K562 (cell line): ENCODE data around the gene CHRNA9. TPM values are rescaled to one million over a fixed set of nuclear protein-coding genes. Genes with fewer than 3 reads are reported as not detected.

Experiments
- ATAC-seq: fragments of 200-7000 bp; cut with Tn5 transposase; 3 replicates; pipeline ENCODE4 v1.9.1; 2020; ENCODE audit warnings: moderate library complexity
- BruUV-seq: library from RNA; stranded (reverse); fragments of 400-500 nt; replicated peaks from 2 replicates; lab custom pipeline; 2021; lab: Mats Ljungman, UMichigan
- CTCF ChIA-PET: fragments of 300-600 bp; formaldehyde crosslinking; extraction: SDS; loops from one replicate; lab custom pipeline; 2021; ENCODE audit warnings: low intra/inter-chr PET ratio; lab: Yijun Ruan, JAX
- POLR2A ChIA-PET: fragments of 300-600, 350-650 bp; sonication (Branson Sonifier 250); formaldehyde crosslinking; extraction: SDS; loops from one replicate; lab custom pipeline; 2021; ENCODE audit warnings: antibody characterized with exemption, inconsistent platforms; lab: Yijun Ruan, JAX
- DNase-seq, 4 experiments: peaks; one replicate each; pipeline versions ENCODE4 v3.0.0 to v3.0.0-alpha.2; 2011 to 2018; ENCODE audit warnings: low spot score in 3 of 4, mixed read lengths in 3 of 4; ENCODE audit errors: extremely low read depth in 1 of 4
- FAIRE-seq: peaks from 2 replicates; lab custom pipeline; 2011; peaks lifted over from hg19 to GRCh38; lab: Jason Lieb, UNC
- H2AFZ ChIP-seq: 2 replicates; pipeline ENCODE4 v1.6.0; 2011; ENCODE audit warnings: low read depth, low read length, control low read depth, inconsistent platforms
- H3K27ac ChIP-seq: fragments of 200-600 bp; 3 replicates; pipeline ENCODE4 v1.8.0; 2011; ENCODE audit warnings: low read depth, mild to moderate bottlenecking, control low read depth, inconsistent platforms, low read length, moderate library complexity, mixed read lengths; ENCODE audit errors: extremely low read depth
- H3K27me3 ChIP-seq, 2 experiments: fragments of 300-600 bp in 1 of 2; 2 replicates in 1 of 2; 3 replicates in 1 of 2; pipeline versions ENCODE4 v1.6.0 to v1.8.0; 2011; ENCODE audit warnings: inconsistent platforms in 2 of 2, low read length in 2 of 2, mild to moderate bottlenecking in 1 of 2, mixed read lengths in 1 of 2, moderate library complexity in 1 of 2; ENCODE audit not compliant: control insufficient read depth in 2 of 2, insufficient read depth in 2 of 2
- H3K36me3 ChIP-seq: fragments of 300-600 bp; 3 replicates; pipeline ENCODE4 v1.8.0; 2011; ENCODE audit warnings: mild to moderate bottlenecking, low read length, inconsistent platforms; ENCODE audit not compliant: control insufficient read depth, insufficient read depth
- H3K4me1 ChIP-seq, 2 experiments: fragments of 200-600 bp in 1 of 2; replicated peaks in 1 of 2; 2 replicates in 1 of 2; 3 replicates in 1 of 2; pipeline versions ENCODE4 v1.5.1 to v1.8.0; 2011; ENCODE audit warnings: inconsistent platforms in 2 of 2, low read length in 2 of 2, mild to moderate bottlenecking in 1 of 2, mixed read lengths in 1 of 2, moderate library complexity in 1 of 2; ENCODE audit not compliant: control insufficient read depth in 2 of 2, insufficient read depth in 2 of 2
- H3K4me2 ChIP-seq: 2 replicates; pipeline ENCODE4 v1.6.1; 2011; ENCODE audit warnings: low read length, control low read depth, inconsistent platforms, mixed read lengths; ENCODE audit not compliant: insufficient read depth
- H3K4me3 ChIP-seq: fragments of 200-600 bp; sonication (generic), shearing (Covaris generic); 2 replicates; pipeline ENCODE4 v1.5.1; 2016; ENCODE audit warnings: control low read depth, inconsistent platforms
- H3K79me2 ChIP-seq: fragments of 200-600 bp; 3 replicates; pipeline ENCODE4 v1.8.0; 2011; ENCODE audit warnings: low read length, inconsistent platforms; ENCODE audit not compliant: control insufficient read depth, insufficient read depth
- H3K9ac ChIP-seq, 2 experiments: 2 replicates each; pipeline versions ENCODE4 v1.6.0 to v1.6.1; 2011; ENCODE audit warnings: low read depth in 2 of 2, low read length in 2 of 2, control low read depth in 1 of 2, inconsistent platforms in 1 of 2, mild to moderate bottlenecking in 1 of 2, mixed read lengths in 1 of 2; ENCODE audit not compliant: insufficient read depth in 1 of 2
- H3K9me1 ChIP-seq: one replicate; pipeline ENCODE4 v1.6.0; 2011; ENCODE audit warnings: inconsistent platforms, mild to moderate bottlenecking, low read length, moderate library complexity; ENCODE audit not compliant: control insufficient read depth, insufficient read depth
- H3K9me3 ChIP-seq: replicated peaks from 2 replicates; pipeline ENCODE4 v1.5.1; 2011; ENCODE audit warnings: low read depth, low read length, inconsistent platforms; ENCODE audit not compliant: control insufficient read depth, insufficient read depth
- H4K20me1 ChIP-seq: replicated peaks from 2 replicates; pipeline ENCODE4 v1.6.1; 2011; ENCODE audit warnings: low read length, inconsistent platforms, mixed read lengths; ENCODE audit not compliant: control insufficient read depth, insufficient read depth
- CBX2 ChIP-seq: fragments of 200-600 bp; sonication (generic); IDR thresholded peaks from one replicate; pipeline ENCODE4 v1.6.1; 2012; ENCODE audit warnings: mild to moderate bottlenecking, low read length, inconsistent platforms; ENCODE audit not compliant: insufficient read depth, poor library complexity, severe bottlenecking
- KDM1A ChIP-seq, 2 experiments: fragments of 450-650 bp; IDR thresholded peaks; 2 replicates each; pipeline ENCODE4 v1.6.1; 2016; ENCODE audit warnings: mild to moderate bottlenecking in 2 of 2
- NEUROD1 ChIP-seq: fragments of 150-350 bp; IDR thresholded peaks from 2 replicates; pipeline ENCODE4 v1.6.1; 2014; ENCODE audit warnings: borderline replicate concordance, low read length, low read depth; ENCODE audit not compliant: partially characterized antibody
- PCBP2 ChIP-seq: fragments of 200-400 bp; formaldehyde crosslinking; IDR thresholded peaks from 2 replicates; pipeline ENCODE4 v1.6.1; 2018; ENCODE audit warnings: low read length, low read depth, mild to moderate bottlenecking, moderate library complexity; ENCODE audit not compliant: poor library complexity, severe bottlenecking
- RREB1 ChIP-seq: fragments of 250-450 bp; sonication (Bioruptor Pico); IDR thresholded peaks from 2 replicates; pipeline ENCODE4 v1.4.0; 2020
- SMC3 ChIP-seq: conservative IDR thresholded peaks from 2 replicates; pipeline ENCODE4 v1.6.1; 2011; ENCODE audit warnings: low read depth, low read length, improper control_type of control experiment; ENCODE audit not compliant: insufficient read depth
- THRB ChIP-seq: fragments of 450-650 bp; formaldehyde crosslinking; conservative IDR thresholded peaks from 2 replicates; pipeline ENCODE4 v1.4.0; 2022; ENCODE audit warnings: mild to moderate bottlenecking, missing genetic modification characterization
- ZNF121 ChIP-seq: sonication (generic); formaldehyde crosslinking; conservative IDR thresholded peaks from 2 replicates; pipeline ENCODE4 v1.8.0; 2022; ENCODE audit warnings: missing genetic modification reagents
- ZNF695 ChIP-seq: fragments of 450-650 bp; formaldehyde crosslinking; IDR thresholded peaks from 2 replicates; pipeline ENCODE4 v1.4.0; 2020; ENCODE audit warnings: mild to moderate bottlenecking, moderate library complexity
- WGBS: fragments of 100-300 bp; shearing (Covaris generic); methylation state at CpG from one replicate; pipeline ENCODE4 v1.1.6; 2016; ENCODE audit warnings: low coverage, mixed read lengths; ENCODE audit not compliant: insufficient coverage; ENCODE audit errors: missing lambda C conversion rate; 5-methylcytosine and 5-hydroxymethylcytosine counted together
- in situ Hi-C: fragments of 300-500 bp; cut with MboI; formaldehyde crosslinking; loops from 4 replicates; pipeline ENCODE4 v1.15.0; 2018; ENCODE audit warnings: inconsistent platforms, mixed read lengths
- intact Hi-C: fragments of 100-400 bp; cut with micrococcal nuclease; formaldehyde crosslinking; loops from 2 replicates; pipeline ENCODE4 v1.14.2; 2022
- polyA plus RNA-seq, 8 experiments: library from polyadenylated mRNA; depleted of rRNA in 4 of 8; stranded (reverse) in 5 of 8; unstranded in 3 of 8; fragments of >200 nt; fragmentation: Nextera tagmentation in 2 of 8; fragmentation: Illumina TruSeq in 1 of 8; extraction: Ambion mirVana in 2 of 8; extraction: Trizol in 1 of 8; gene quantifications; 2 replicates each; pipeline versions ENCODE4 v1.2.1 to v1.2.3, GENCODE V29; 2011 to 2014; ENCODE audit warnings: inconsistent platforms in 1 of 8, missing spikeins in 1 of 8
- total RNA-seq, 7 experiments: library from RNA; depleted of rRNA in 6 of 7; stranded (reverse); fragments of >200 nt in 6 of 7; fragmentation: Illumina TruSeq in 2 of 7; extraction: Trizol in 2 of 7; gene quantifications; 2 replicates each; pipeline versions ENCODE4 v1.2.1 to v1.2.3, GENCODE V29; 2011 to 2021; ENCODE audit warnings: low replicate concordance in 1 of 7
- TF ChIP-seq, protein P1 (sequence below): fragments of 450-650 bp; formaldehyde crosslinking; IDR thresholded peaks from 2 replicates; pipeline ENCODE4 v1.4.0; 2020; ENCODE audit warnings: mild to moderate bottlenecking, mixed read lengths
- TF ChIP-seq, protein P2 (sequence below): fragments of 450-650 bp; IDR thresholded peaks from one replicate; pipeline ENCODE4 v1.6.1; 2018; ENCODE audit warnings: mild to moderate bottlenecking, moderate library complexity; ENCODE audit not compliant: partially characterized antibody

CHRNA9 gene
- total and polyA plus RNA-seq, 9 of the 15 experiments (the other 6 are each of a cell fraction or from before 2014, with no cell fraction given): not detected

DNA sequence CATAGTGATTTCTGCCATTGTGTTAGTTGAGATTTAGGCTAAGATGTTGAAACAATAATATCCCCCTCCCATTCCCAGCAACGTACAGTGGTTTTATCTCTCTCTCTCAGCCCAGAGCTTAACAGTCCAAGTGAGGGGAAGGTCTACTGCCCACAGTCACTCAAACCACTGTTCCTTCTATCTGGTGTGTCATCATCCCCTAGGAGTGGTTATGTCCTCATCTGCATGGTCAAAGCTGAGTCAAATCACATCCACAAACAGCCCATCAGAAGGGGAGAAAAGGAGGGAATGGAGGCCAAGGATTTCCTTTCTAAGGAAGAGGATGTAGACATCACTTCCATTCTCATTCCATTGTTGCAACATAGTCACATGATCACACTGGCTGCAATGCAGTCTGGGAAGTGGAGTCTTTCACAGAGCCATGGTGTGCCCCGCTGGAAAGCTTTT, 42.8 kb upstream of the CHRNA9 start:
- peak overlapping the region; percentile 65 for H3K4me2 ChIP-seq
- DNase-seq: peak; percentile 36 to 75 (median 44)
- ATAC-seq: peak; percentile 89
- in situ Hi-C loops: no loop called here
- CTCF ChIA-PET: no interaction called here
- no peaks in the 10 kb centered on the region for H3K27me3 ChIP-seq
- no peaks in the 10 kb centered on the region for H3K36me3 ChIP-seq
- H3K9me1 ChIP-seq: no peaks in the 10 kb centered on the region
- POLR2A ChIA-PET: interaction anchor here (1.6 kb wide), 1 partner anchor 53 kb away, joined by 4 read pairs; no protein-coding TSS in a partner anchor
- H2AFZ ChIP-seq: peak overlapping the region; percentile 80
- peaks cover 4% of the 10 kb centered on the region for H3K9me3 ChIP-seq
- H3K4me1 ChIP-seq: peaks cover 11 to 36% of the 10 kb centered on the region in 2 experiments
- H3K79me2 ChIP-seq: no peaks in the 10 kb centered on the region
- WGBS: 21% methylated on average over 2 of the region's 2 CpGs
- H4K20me1 ChIP-seq: no peaks in the 10 kb centered on the region
- H3K27ac ChIP-seq: no peak overlapping the region; the same call in 2 of the 3 replicates
- BruUV-seq: no TSS peak
- intact Hi-C loops: no loop called here
- H3K9ac ChIP-seq: no peak overlapping the region
- peak; percentile 74 for FAIRE-seq
- H3K4me3 ChIP-seq: no peak overlapping the region
- peak; percentile 93 to 95 for TF ChIP-seq KDM1A (IDR thresholded peaks at IDR 0.05)
- no peak for TF ChIP-seq CBX2
- TF ChIP-seq ZNF121: no peak
- no peak for TF ChIP-seq ZNF695 (CRISPR knock-in tag)
- TF ChIP-seq, protein P1, sequence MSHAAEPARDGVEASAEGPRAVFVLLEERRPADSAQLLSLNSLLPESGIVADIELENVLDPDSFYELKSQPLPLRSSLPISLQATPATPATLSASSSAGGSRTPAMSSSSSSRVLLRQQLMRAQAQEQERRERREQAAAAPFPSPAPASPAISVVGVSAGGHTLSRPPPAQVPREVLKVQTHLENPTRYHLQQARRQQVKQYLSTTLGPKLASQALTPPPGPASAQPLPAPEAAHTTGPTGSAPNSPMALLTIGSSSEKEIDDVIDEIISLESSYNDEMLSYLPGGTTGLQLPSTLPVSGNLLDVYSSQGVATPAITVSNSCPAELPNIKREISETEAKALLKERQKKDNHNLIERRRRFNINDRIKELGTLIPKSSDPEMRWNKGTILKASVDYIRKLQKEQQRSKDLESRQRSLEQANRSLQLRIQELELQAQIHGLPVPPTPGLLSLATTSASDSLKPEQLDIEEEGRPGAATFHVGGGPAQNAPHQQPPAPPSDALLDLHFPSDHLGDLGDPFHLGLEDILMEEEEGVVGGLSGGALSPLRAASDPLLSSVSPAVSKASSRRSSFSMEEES (CRISPR knock-in tag): peak; percentile 98
- TF ChIP-seq, protein P2, sequence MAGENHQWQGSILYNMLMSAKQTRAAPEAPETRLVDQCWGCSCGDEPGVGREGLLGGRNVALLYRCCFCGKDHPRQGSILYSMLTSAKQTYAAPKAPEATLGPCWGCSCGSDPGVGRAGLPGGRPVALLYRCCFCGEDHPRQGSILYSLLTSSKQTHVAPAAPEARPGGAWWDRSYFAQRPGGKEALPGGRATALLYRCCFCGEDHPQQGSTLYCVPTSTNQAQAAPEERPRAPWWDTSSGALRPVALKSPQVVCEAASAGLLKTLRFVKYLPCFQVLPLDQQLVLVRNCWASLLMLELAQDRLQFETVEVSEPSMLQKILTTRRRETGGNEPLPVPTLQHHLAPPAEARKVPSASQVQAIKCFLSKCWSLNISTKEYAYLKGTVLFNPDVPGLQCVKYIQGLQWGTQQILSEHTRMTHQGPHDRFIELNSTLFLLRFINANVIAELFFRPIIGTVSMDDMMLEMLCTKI: no peak
- TF ChIP-seq THRB (CRISPR knock-in tag): peak; percentile 63; the same call in 1 of the 2 replicates
- TF ChIP-seq SMC3: no peak
- no peak for TF ChIP-seq RREB1 (CRISPR knock-in tag)
- TF ChIP-seq NEUROD1: peak; percentile 62
- no peak for TF ChIP-seq PCBP2
